H1 (cell line): ENCODE results near the gene RASD2. TPM values are rescaled to one million over a fixed set of nuclear protein-coding genes. Genes with fewer than 3 reads are reported as not detected.

Experiments
- ASH2L ChIP-seq: fragments of 200-600, 300-600 bp; sonication (generic); IDR thresholded peaks from one replicate; pipeline ENCODE4 v1.7.1; 2017; ENCODE audit warnings: low read length
- EGR1 ChIP-seq: IDR thresholded peaks from 2 replicates; pipeline ENCODE4 v1.6.1; 2011; ENCODE audit warnings: low read depth, low read length, borderline replicate concordance
- FOSL1 ChIP-seq: IDR thresholded peaks from 2 replicates; pipeline ENCODE4 v1.6.1; 2011; ENCODE audit warnings: mild to moderate bottlenecking, low read depth, low read length, moderate library complexity; ENCODE audit not compliant: insufficient read depth
- GABPA ChIP-seq: IDR thresholded peaks from 2 replicates; pipeline ENCODE4 v1.6.1; 2011; ENCODE audit warnings: mild to moderate bottlenecking, low read length, moderate library complexity, borderline replicate concordance; ENCODE audit not compliant: insufficient read depth
- GTF2F1 ChIP-seq: IDR thresholded peaks from 2 replicates; pipeline ENCODE4 v1.6.1; 2012; ENCODE audit warnings: low read depth, low read length, improper control_type of control experiment, borderline replicate concordance
- HDAC6 ChIP-seq: IDR thresholded peaks from one replicate; pipeline ENCODE4 v1.7.1; 2012; ENCODE audit warnings: low read depth, mild to moderate bottlenecking, inconsistent platforms, low read length, moderate library complexity
- KDM1A ChIP-seq: fragments of 200-600, 300-600 bp; sonication (generic); IDR thresholded peaks from 2 replicates; pipeline ENCODE4 v1.7.1; 2016; ENCODE audit warnings: mild to moderate bottlenecking, low read length, borderline replicate concordance
- POLR2AphosphoS5 ChIP-seq: IDR thresholded peaks from 2 replicates; pipeline ENCODE4 v1.6.1; 2011; ENCODE audit warnings: low read depth, low read length
- polyA plus RNA-seq, 7 experiments: library from polyadenylated mRNA; depleted of rRNA in 3 of 7; stranded (reverse) in 5 of 7; unstranded in 2 of 7; fragments of >200 nt in 5 of 7; fragments of 200-250 nt in 2 of 7; gene quantifications; 1 replicate in 5 of 7; 2 replicates in 1 of 7; 4 replicates in 1 of 7; pipeline versions ENCODE4 v1.2.1 to v1.2.3, GENCODE V29; 2011 to 2013; ENCODE audit warnings: missing spikeins in 2 of 7, mixed read lengths in 2 of 7
- total RNA-seq: library from RNA; stranded (reverse); fragmentation: NEBNext Ultra II Directional; extraction: Animal tissue kit (Norgen Biotek cat#: 25700); gene quantifications from 2 replicates; pipeline ENCODE4 v1.2.1, GENCODE V29; 2021

RASD2 gene
- total and polyA plus RNA-seq, 2 of the 8 experiments (the other 6 are each of a cell fraction or from before 2014, with no cell fraction given), result 1.9 to 5.1 TPM

GRCh38 chr22:35549328-35549727, 8.7 kb downstream of the RASD2 start (continued):
- TF ChIP-seq EGR1, result no peak
- no peak for TF ChIP-seq POLR2AphosphoS5
- no peak for TF ChIP-seq GTF2F1
- no peak for TF ChIP-seq HDAC6
- TF ChIP-seq FOSL1, result no peak
- TF ChIP-seq ASH2L, result no peak
- no peak for TF ChIP-seq GABPA
- no peak for TF ChIP-seq KDM1A
